Forelimb muscle (tissue), 1 donor: ENCODE measurements around the gene CACNA1C. TPM values are rescaled to one million over a fixed set of nuclear protein-coding genes. Genes with fewer than 3 reads are reported as not detected.
A peak's percentile ranks its signal among the peaks of the same experiment; 100 is the strongest.
"Not testable (repeated sequence)": the region's sequence is repeated elsewhere in the genome, so short reads cannot be mapped to it uniquely, and the experiment has no call there.

Experiments
- DNase-seq: peaks from one replicate; pipeline ENCODE4 v3.0.0-alpha.2; 2013; ENCODE audit warnings: low read depth
- polyA plus RNA-seq: library from polyadenylated mRNA; unstranded; fragments of 120-200 nt; gene quantifications from one replicate; pipeline ENCODE4 v1.2.1, GENCODE V29; 2013; ENCODE audit not compliant: insufficient read length

Gene CACNA1C
- polyA plus RNA-seq, 1 donor = 3.2 TPM

DNA sequence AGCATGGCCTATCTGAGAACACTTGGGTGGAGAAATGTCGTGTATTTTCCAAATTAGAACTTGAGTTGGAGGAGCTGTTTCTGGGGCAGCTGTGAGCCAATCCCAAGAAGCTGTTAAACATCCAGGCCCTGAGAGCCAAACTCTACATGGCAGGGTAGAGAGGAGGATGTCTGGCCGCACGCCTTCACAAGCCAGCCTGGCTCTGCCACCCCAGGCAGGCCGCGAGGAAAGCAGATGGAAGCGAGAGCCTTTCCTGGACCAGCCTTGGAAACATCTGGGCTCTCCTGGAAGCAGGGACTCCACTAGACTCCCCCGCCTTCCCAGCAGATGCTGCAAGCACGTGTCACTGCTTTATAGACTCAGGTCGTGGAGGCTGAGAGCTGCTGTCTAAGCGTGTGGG is 429.2 kb downstream of the CACNA1C start:
- no peak for DNase-seq

DNA sequence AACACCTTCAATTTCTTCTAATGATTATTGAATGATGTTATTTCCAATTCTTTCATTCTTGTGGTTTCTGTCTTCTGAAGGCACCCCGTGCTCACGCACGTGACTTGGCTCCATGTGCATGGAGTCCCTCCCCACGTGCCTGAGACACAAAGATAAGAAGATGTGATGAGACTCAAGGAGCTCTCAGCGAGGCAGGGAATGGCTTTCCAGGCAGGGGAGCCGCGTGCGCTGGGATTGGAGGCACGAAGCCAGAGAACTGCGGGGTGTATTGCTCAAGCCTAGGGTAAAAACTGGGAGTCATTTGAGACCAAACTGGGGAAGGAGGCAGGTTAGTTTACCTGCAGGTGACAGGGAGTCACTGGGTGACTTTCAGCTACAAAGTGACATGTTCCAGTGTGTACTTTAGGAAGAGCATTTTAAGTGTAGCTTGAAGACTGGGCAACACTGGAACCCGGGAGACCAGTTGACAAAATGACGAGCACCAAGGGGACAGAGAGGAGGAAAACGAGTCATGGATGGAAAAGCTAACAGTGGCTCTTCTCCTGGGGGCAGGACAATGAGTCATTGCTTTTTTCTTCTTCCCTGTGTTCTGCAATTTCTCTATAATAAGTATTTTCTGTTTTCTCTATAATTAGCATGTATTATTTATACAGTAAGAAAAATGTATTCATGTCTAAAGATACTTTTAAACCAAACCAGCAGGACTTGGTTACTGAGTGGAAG is 430.3 kb downstream of the CACNA1C start:
- DNase-seq = no peak

DNA sequence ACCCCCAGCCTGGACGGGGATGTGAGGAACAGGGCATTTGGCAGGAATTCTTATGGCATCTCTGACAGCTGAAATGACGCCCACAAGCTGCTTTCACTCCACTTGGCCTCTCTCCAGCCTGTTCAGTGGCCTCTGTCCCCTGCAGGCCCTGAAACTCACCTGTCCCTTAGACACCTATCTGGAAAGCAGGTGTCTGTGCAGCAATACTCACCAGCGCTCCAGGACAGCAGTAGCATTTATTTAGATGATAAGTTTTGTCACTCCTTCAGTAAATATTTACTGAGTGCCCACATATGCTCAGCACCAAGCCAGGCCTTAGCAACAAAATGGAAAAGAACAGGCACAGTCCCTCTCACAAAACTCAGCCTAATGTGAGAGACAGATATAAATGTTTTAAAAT is 430.9 kb downstream of the CACNA1C start:
- no peak for DNase-seq

DNA sequence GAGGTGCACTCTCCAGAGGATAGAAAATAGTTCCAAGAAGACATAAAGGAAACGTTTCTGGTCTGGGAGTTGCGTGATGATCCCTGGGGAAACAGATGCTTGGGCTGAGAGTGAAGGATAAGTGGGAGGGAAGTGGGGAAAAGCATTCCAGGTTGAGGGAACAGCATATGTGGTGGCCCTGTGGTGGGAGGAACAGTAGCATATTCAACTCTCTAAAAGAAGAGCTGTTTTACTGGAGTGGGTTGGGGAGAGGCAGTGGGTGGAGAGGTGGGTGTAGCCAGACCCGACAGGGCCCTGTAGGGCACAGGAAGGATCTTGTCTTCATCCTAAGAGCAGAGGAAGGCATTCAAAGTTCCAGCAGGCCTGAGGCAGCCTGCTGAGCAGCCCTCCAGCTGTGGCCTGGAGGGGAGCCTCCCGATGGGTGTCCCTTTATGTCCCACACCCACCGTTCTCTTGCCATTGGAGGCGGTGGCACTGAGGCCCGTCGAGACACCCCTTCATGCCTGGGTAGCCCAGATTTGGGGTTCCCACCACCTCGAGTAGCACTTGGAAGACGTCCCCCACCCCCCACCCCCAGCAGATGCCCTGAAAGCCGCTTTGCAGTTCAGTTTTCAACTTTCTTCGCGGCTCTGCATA is 431.5 kb downstream of the CACNA1C start:
- DNase-seq = no peak

DNA sequence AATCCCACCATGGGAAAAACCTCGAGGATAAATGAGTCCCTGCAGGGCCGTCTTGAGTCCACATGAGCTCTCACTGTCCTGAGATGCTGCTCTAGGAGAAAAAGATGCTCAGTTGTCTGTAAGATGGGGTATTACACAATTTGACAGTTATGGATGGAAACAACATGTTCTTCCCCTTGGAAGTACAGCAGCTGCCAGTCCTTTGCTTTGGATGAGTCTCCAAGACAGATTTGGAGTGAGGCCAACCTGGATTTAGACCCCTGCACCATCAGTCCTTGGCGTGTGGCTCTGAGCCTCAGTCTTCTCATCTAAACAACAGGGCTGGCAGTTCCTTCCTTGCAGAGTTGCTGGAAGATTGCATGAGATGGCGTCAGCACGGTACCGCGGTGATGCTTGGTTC is 432.9 kb downstream of the CACNA1C start:
- no peak for DNase-seq

DNA sequence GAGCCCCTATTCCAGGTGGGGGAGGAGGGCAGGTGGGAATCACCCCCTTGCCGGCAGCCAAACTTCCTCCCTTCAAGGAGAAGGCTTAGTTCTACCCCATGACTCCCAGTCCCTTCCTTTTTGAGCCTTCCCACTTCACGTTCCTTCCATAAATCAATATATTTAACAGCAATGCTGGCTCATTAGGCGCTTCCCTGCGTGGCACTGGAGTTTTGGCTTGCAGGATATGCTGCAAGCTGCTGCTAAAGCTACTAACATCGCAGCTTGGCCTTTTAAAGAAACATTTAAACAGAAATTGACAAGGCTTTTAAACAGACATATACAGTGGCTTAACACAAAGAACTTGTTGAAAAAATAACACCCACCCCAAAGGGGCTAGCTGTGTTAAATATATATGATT is 434.0 kb downstream of the CACNA1C start:
- DNase-seq = no peak

DNA sequence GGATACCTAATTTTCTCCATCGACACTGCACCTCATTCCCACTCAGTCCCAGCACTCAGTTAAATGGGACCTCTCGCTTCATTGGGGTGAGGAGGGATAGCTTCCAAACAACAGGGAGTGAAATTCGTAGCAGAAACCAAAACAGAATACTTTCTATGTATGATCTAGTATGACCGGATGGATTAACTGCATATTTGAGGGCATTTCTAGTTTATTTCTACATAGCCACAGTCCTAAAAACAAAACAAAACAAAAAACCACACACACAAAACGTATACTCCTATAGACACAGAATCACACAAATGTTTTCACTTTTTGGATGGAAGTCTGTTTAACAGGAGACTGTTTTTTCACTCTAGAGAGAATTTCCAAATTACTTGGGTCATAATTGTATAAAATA is 434.5 kb downstream of the CACNA1C start:
- DNase-seq = no peak

DNA sequence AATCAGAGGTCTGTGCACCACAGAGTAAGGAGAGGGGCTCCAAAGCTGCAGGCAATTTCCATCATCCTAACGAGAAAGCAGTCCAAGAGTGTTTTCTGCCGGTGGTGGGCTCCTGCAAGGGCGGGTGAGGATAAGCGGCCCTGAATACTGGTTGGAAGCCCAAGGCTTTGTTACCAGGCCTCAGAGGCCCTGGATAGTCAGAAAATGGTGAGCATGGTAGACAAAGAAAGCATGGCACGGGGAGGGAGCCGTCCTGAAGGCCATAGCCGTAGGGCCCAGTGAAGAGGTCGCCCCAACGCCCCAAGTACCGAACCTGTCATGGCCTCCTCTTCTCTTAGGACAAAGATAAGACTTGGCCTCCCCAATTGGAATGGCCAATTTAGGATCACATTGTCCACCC is 435.3 kb downstream of the CACNA1C start:
- no peak for DNase-seq

DNA sequence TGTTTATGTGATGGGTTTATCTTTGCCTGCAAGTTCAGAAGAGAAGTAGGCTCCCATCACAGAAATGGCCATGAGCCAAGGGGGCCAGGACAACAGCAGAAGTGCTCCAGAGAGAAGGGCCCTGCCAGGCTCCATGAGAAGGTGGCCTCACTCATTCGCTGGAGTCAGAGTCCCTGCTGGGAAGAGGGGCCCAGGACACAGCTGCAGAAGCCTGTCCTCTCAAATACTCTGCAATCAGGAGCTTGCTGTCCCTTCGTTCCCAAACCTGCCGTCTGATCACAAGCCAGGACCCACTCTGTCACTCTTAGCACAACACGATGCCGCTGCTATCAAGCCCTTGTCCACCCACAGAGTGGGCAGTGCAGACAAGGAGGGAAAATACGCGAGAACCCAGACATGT is 435.8 kb downstream of the CACNA1C start:
- no peak for DNase-seq

DNA sequence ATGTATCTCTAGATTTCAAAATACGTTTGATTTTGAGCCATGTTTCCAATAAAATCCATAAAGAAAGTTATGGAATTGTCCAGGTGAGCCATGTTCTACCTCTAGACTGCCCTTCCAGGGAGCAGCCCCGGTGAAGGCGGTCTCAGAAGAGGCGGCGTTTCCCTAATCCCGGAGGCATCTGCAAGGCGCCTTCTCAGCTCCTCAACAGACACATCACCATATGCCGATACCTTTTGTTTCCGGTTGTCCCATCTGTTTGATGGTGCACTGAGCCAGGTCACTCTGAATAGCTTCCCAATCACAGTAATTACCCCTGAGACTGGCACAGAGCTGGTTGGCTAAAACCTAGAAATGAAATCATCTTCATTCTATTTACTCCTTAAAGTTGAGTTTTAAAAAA is 436.5 kb downstream of the CACNA1C start:
- DNase-seq = no peak

DNA sequence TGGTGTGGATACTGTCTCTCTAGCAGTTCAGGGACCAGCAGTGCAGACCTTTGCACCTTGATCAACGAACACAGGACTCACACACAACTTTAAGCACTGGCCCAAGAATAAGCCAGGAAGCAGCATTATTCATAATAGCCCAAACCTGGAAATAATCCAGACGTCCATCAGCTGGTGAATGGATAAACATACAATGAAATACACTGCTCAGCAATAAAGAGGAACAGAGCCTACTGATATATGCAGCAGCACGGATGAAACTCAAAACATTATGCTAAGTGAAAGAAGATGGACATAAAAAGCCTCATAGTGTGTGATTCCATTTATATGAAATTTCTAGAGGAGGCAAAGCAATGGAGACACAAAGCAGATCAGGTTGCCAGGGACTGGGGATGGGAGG is 438.0 kb downstream of the CACNA1C start:
- DNase-seq = no peak

DNA sequence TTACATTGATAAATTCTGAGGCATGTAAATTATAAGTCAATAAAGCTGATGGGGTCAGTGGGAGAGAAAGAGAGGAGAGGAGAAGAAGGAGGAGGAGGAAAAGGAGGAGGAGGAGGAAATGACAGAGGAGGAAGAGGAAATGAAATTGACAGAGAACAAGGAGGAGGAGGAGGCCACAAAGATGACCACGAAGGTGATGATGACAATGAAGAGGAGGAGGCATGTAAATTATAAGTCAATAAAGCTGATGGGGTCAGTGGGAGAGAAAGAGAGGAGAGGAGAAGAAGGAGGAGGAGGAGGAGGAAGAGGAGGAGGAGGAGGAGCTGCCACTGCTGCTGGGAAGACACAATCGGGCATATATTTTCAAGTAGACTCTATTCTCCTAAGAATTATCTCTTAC is 438.6 kb downstream of the CACNA1C start:
- not testable (repeated sequence) for DNase-seq

DNA sequence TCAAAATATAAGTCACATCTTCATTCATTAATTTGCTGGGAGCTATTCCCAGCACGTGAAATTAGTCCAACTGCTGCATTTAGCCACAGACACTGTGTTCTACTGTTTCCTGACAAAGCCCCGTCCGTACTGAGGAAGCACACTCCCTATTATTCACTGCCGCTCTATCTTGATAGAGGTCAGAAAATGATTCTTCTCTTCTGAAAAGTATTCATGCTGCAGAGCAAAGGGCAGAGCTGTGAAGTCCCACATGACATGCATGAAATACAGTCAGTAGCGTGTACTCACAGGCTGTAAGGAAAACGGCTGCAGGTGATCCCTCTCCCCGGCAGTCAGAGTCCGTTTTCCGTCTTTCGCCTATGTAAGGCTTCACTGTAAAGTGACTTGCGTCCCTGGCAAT is 439.4 kb downstream of the CACNA1C start:
- DNase-seq = no peak

DNA sequence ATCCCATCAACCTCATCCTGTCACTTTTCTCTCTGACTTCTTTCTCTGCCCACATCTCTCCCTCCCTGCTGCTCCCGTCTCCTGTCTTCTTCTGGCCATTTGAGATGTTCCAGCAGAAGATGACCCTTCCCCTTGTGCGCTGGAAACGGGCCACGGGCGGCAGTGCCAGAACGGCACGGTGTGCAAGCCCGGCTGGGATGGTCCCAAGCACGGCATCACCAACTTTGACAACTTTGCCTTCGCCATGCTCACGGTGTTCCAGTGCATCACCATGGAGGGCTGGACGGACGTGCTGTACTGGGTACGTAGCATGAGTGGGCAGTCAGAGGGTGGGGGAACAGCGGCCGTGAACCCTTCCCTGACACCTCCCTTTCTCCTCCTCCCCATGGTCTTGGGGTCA is 440.3 kb downstream of the CACNA1C start:
- DNase-seq = no peak

DNA sequence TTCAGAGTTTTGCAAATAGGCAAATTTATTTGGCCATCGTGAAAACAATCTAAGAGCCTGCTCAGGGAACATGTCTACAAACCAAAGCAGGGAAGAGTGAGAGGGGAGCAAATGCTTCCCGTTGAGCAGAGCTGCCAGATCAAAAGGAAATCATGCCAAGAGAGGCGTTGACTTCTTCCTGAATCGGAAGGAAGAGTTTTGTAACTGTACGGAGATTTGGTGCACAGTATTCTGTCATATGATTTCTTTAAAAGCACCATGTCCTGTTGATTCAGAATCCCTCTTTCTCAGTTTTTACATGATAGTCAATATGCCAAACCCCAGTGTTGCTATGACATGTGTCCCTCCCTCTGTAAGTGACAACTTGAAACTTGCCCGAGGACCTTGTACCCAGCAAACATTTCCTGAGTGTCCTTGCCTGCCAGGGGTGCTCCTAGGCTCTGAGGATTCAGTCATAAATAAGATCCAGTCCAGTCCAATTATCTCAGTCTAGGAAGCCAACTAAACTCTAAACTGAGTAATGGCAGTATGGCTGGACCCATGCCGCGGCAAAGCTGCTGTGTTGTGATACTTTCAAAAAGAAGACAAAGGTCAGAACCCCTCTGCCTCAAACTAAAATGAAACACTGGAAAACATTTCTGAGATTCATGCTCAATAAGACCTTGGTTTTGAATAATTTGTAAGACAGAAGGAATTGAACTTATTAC is 441.9 kb downstream of the CACNA1C start:
- DNase-seq = peak; percentile 55

DNA sequence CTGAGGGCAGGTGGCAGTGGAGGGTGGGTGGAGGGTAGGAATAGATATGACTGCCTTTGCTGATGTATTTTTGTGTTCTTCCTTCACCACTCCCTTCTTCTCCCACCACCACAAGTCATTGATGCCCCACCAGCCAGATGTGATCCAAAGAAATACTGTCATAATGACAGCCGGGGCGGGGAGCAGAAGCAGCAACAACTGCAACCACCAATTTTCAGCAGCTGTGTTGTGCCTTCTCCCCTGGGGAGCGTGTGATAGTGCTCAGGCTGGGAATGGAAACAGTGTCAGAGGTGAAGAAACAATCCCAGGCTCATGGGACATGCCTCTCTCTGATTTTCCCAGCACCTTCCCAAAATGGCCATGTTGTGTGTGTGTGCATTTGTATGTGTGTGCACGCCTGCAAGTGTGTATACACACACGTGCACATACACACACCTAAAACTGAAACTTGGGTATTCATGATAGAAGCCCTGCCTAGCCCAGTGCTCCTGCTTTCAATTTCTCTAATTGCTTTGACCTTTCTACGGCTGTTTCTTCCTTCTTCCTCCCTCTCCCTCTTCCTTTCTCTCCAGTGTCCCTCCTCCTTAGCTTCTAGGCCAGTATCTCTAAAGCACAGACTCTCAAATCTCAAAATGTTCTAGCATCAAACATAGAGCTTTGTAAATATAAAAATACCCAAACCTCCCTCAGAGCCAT is 442.8 kb downstream of the CACNA1C start:
- no peak for DNase-seq

DNA sequence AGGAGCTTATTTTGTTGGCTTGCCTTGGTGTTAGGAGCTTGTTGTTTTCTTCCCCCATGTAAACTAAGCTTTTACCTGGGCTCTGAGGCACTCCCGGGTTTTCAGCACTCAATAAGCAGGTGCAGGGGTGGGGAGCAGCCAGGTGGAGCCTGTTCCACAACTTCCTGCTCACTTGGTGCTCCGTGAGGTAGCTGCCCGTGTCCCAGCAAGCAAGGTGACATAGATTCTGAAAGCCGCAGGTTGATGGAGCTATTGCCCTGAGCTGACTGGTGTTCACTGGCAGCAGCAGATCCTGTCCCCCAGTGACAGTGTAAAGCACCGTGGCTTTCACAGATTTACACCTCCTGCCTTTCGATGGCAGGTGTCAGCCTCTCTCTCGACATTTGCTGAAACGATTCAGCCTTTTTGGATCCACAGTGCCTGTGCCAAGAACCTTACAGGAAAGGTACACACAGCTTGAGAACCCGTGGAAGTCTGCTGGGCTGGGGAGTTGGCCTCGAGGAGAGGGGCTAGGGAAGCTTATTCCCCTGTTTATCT is 446.2 kb downstream of the CACNA1C start:
- DNase-seq = no peak

DNA sequence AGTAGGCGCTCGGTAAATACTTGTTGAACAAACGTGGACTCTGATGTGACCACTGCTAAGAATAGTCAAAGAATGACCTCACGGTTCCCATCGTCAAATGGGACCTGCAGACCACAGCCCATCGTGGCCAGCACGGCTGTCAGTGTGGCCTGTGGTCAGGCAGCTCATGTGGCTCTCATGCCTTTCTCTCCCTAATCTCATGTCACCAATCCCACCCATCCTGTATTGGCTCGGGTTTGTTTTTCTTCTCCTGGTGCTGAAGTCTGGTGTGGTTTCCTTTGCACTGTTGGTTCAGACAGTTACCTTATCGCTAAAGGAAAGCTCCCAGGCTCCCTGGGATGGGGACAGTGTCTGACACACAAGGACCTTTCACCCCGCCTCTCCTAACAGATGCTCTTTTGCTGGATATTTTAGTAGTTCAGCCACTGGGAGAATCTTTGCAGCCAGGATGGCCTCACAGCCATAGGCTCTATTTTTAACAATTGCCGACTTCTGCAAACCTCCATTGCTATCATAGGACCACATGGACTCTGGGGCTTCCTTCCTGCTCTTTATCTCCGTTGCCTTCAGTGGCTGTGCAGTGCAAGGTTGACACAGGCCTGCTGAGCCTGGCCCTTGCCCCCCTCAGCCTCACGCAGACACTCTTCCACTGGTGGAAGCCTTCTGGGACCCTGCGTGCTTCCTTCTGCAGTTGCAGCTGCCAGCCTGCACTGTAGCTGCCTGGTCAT is 448.8 kb downstream of the CACNA1C start:
- no peak for DNase-seq

DNA sequence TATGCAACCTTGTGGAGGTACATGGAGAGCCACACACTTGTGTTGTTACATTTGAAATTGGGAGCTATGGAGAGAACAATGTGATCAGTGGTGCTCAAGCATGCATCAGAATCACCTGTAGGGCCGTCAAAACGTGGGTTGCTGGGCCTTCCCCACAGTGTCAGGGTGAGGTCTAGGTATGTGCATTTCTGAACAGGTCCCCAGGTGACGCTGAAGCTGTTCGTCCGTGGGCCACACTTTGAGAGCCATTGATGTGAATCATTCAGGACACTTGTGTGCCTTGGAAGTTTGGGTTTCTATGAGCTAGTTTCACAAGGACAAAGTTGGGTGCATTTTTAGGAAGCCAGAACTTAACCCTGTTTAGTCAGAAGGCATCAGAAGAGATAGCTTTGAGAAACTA is 450.2 kb downstream of the CACNA1C start:
- DNase-seq = no peak

DNA sequence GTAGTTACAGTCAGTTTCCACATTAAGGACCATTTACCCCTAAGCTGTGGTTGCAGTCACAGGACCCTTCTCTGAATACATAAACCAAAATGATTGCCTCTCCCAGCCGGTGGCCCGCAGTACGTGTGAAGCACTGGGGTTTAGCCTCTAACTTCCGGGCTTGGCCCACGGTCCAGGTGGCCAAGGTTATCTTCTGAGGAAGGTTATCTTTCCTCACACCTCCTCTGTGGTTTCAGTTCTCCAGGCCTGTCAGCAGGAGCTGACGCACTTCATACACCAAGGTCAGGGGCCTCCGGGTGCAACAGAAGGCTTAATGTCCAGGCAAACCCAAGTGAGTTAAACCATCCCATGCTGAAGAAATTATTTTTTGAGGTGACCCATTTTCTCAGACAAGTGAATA is 451.0 kb downstream of the CACNA1C start:
- DNase-seq = no peak

DNA sequence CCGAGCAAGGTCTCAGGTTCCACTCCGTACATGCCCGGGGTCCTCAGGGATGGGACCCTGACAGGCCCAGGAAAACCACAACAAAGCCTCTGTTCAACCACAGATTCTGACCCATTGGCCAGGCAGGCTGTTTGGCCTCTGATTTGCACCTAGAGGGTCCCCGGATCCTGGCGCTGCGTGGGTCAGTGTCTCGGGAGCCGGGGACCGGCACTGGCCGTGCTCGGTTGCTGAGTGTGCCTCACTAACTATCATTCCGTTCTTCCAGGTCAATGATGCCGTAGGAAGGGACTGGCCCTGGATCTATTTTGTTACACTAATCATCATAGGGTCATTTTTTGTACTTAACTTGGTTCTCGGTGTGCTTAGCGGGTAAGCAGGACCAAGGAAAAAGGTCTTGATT is 451.8 kb downstream of the CACNA1C start:
- DNase-seq = no peak

DNA sequence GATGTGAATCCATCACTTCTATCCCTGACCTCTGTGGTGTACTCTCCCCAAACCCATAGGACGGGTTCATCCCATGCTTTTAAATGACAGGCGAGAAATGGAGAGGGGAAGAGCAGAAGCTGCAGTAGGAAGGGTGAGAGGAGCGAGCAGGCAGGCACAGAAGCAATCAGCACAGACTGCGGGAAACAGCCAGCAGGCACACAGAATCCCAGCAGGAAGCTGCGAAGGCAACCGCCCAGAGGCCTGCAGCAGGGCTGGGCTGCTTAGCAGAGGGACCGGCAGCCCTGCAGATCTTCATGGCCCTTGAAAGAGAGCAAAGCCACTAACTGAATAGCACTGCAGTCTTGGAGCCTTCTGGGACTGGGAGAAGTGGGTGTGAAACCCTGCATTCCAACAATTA is 455.0 kb downstream of the CACNA1C start:
- no peak for DNase-seq
